ENCODE measurements around the gene RPL13A.

Gene RPL13A

GRCh38 chr19:49536921-49537462, 49.6 kb downstream of the RPL13A start:
- H3K4me1 ChIP-seq (ENCODE audit: control insufficient read depth, insufficient read depth, low read length) = peaks cover 12% of the 10 kb centered on the region
- no peak overlapping the region for H3K27ac ChIP-seq (ENCODE audit: low read length)
- H3K9ac ChIP-seq (ENCODE audit: low read length in 2 of 2) = no peak overlapping the region
- no peaks in the 10 kb centered on the region for H3K9me3 ChIP-seq (ENCODE audit: control insufficient read depth in 2 of 2, low read length in 2 of 2)
- H3K4me3 ChIP-seq (ENCODE audit: low read length in 2 of 2) = no peak overlapping the region
- no peaks in the 10 kb centered on the region for H3K27me3 ChIP-seq (ENCODE audit: control insufficient read depth in 1 of 2, insufficient read depth in 2 of 2, low read length in 2 of 2)
- peaks cover 0 to 2% of the 10 kb centered on the region in 2 donors for H3K36me3 ChIP-seq (ENCODE audit: control insufficient read depth in 2 of 2, insufficient read depth in 2 of 2, low read length in 2 of 2)

GRCh38 chr19:49538643-49539042, 51.2 kb downstream of the RPL13A start:
- no peak overlapping the region for H3K9ac ChIP-seq (ENCODE audit: low read length in 2 of 2)
- H3K27me3 ChIP-seq (ENCODE audit: control insufficient read depth in 1 of 2, insufficient read depth in 2 of 2, low read length in 2 of 2) = no peaks in the 10 kb centered on the region
- H3K4me3 ChIP-seq (ENCODE audit: low read length in 2 of 2) = no peak overlapping the region

GRCh38 chr19:49539192-49539952, 52.0 kb downstream of the RPL13A start:
- H3K9ac ChIP-seq (ENCODE audit: low read length in 2 of 2) = no peak overlapping the region
- H3K36me3 ChIP-seq (ENCODE audit: control insufficient read depth in 2 of 2, insufficient read depth in 2 of 2, low read length in 2 of 2) = peaks cover 0 to 2% of the 10 kb centered on the region in 2 donors
- no peak overlapping the region for H3K27ac ChIP-seq (ENCODE audit: low read length)
- H3K4me3 ChIP-seq (ENCODE audit: low read length in 2 of 2) = no peak overlapping the region
- H3K27me3 ChIP-seq (ENCODE audit: control insufficient read depth in 1 of 2, insufficient read depth in 2 of 2, low read length in 2 of 2) = no peaks in the 10 kb centered on the region
- H3K4me1 ChIP-seq (ENCODE audit: control insufficient read depth, insufficient read depth, low read length) = peaks cover under 1% of the 10 kb centered on the region
- H3K9me3 ChIP-seq (ENCODE audit: control insufficient read depth in 2 of 2, low read length in 2 of 2) = no peaks in the 10 kb centered on the region

More at GRCh38 chr19:49538643-49539042, 51.2 kb downstream of the RPL13A start:
- no peak overlapping the region for H3K27ac ChIP-seq (ENCODE audit: low read length)
- H3K4me1 ChIP-seq (ENCODE audit: control insufficient read depth, insufficient read depth, low read length) = peaks cover 6% of the 10 kb centered on the region
- H3K36me3 ChIP-seq (ENCODE audit: control insufficient read depth in 2 of 2, insufficient read depth in 2 of 2, low read length in 2 of 2) = peaks cover 0 to 2% of the 10 kb centered on the region in 2 donors
- H3K9me3 ChIP-seq (ENCODE audit: control insufficient read depth in 2 of 2, low read length in 2 of 2) = no peaks in the 10 kb centered on the region
